Karpas-422 (cell line): ENCODE data around the gene CNOT11. TPM values are rescaled to one million over a fixed set of nuclear protein-coding genes. Genes with fewer than 3 reads are reported as not detected.
"Not testable (repeated sequence)": the region's sequence is repeated elsewhere in the genome, so short reads cannot be mapped to it uniquely, and the experiment has no call there.

Experiments
- DNase-seq: peaks from one replicate; pipeline ENCODE4 v3.0.0-alpha.2; 2015
- H2AFZ ChIP-seq: fragments of 200-600 bp; sonication (generic); 2 replicates; pipeline ENCODE4 v1.6.1; 2014; ENCODE audit warnings: antibody characterized with exemption, low read length, mixed read lengths
- H3K27ac ChIP-seq: fragments of 200-600 bp; sonication (generic); 2 replicates; pipeline ENCODE4 v1.5.1; 2014; ENCODE audit warnings: mild to moderate bottlenecking, low read length, moderate library complexity
- H3K27me3 ChIP-seq: fragments of 200-600 bp; sonication (generic); 2 replicates; pipeline ENCODE4 v1.6.1; 2014; ENCODE audit warnings: low read length, mixed read lengths
- H3K36me3 ChIP-seq: fragments of 200-600 bp; sonication (generic); 2 replicates; pipeline ENCODE4 v1.6.1; 2014; ENCODE audit warnings: low read length, mixed read lengths; ENCODE audit not compliant: insufficient read depth
- H3K4me1 ChIP-seq: fragments of 200-600 bp; sonication (generic); 2 replicates; pipeline ENCODE4 v1.6.1; 2014; ENCODE audit warnings: mild to moderate bottlenecking, low read length, mixed read lengths
- H3K4me2 ChIP-seq: fragments of 200-600 bp; sonication (generic); 2 replicates; pipeline ENCODE4 v1.6.1; 2014; ENCODE audit warnings: low read length, low read depth, mild to moderate bottlenecking; ENCODE audit not compliant: poor library complexity, severe bottlenecking
- H3K4me3 ChIP-seq: fragments of 200-600 bp; sonication (generic); 2 replicates; pipeline ENCODE4 v1.5.1; 2014; ENCODE audit warnings: mild to moderate bottlenecking, antibody characterized with exemption, low read length, mixed read lengths
- H3K79me2 ChIP-seq: fragments of 200-600 bp; sonication (generic); 2 replicates; pipeline ENCODE4 v1.6.1; 2014; ENCODE audit warnings: mild to moderate bottlenecking, low read length, mixed read lengths
- H3K9ac ChIP-seq: fragments of 200-600 bp; sonication (generic); 2 replicates; pipeline ENCODE4 v1.6.0; 2014; ENCODE audit warnings: low read length
- H3K9me2 ChIP-seq: fragments of 200-600 bp; sonication (generic), shearing (Covaris generic); replicated peaks from 2 replicates; pipeline ENCODE4 v1.6.0; 2014; ENCODE audit warnings: mild to moderate bottlenecking, low read length, moderate library complexity; ENCODE audit not compliant: insufficient read depth
- H3K9me3 ChIP-seq: fragments of 300-700, 200-600 bp; sonication (generic); 2 replicates; pipeline ENCODE4 v1.6.1; 2014; ENCODE audit warnings: low read length, mixed read lengths
- H4K20me1 ChIP-seq: fragments of 200-600 bp; sonication (generic); 2 replicates; pipeline ENCODE4 v1.6.1; 2014; ENCODE audit warnings: mild to moderate bottlenecking, antibody characterized with exemption, low read length, low read depth; ENCODE audit not compliant: insufficient read depth
- total RNA-seq: library from RNA; depleted of rRNA; stranded (reverse); fragments of >200 nt; shearing (Covaris generic); gene quantifications from 2 replicates; pipeline ENCODE4 v1.2.3, GENCODE V29; 2014; ENCODE audit warnings: low replicate concordance; rRNA removed

The CNOT11 gene
- total RNA-seq: 39.5 and 78.2 TPM in 2 replicates

DNA sequence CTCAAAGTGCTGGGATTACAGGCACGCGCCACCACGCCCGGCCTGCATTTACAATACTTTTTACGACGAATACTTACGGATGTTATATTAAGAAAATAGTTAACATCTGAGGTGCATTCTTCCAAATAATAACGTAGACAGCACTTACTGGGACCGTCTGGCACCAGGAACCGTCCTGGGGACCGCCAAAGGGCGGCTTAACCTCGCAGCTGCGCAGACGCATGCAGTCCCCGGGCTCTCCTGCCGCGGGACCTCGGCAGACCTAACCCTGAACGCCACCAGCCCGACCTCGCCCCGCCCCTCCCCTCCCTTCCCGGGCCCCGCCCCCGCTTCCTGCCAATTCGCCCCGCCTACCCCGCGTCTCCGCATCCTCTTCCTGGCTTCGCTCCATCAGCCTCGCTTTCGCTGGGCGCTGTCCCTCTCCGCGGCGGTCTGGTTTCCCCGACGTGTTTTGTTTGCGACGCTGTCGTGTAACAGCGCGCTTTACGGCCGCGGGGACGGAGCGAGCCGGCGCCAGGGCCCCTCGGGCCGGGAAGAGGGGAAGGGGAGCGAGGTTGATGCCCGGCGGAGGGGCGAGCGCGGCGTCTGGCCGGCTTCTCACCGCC, at the start of gene CNOT11:
Gene CNOT11, plus strand, starts transcription at position 479 of the 605 bp plus-strand sequence. Its CDS starts 79 bp downstream, at position 558.
- peaks cover 40% of the 10 kb centered on the region for H3K79me2 ChIP-seq
- DNase-seq: peak; percentile 100
- H3K36me3 ChIP-seq: no peaks in the 10 kb centered on the region
- no peaks in the 10 kb centered on the region for H3K9me2 ChIP-seq
- peak within 1 kb of the TSS; percentile 82 for H3K4me3 ChIP-seq
- peak within 1 kb of the TSS; percentile 99 for H3K4me2 ChIP-seq
- peaks cover 19% of the 10 kb centered on the region for H3K4me1 ChIP-seq
- H3K9me3 ChIP-seq: no peaks in the 10 kb centered on the region
- peaks cover 19% of the 10 kb centered on the region; the same call in 1 of the 2 replicates for H4K20me1 ChIP-seq
- peak within 1 kb of the TSS; percentile 99 for H3K9ac ChIP-seq
- no peaks in the 10 kb centered on the region for H3K27me3 ChIP-seq
- peak within 1 kb of the TSS; percentile 67 for H3K27ac ChIP-seq
- H2AFZ ChIP-seq: peak within 1 kb of the TSS; percentile 99

DNA sequence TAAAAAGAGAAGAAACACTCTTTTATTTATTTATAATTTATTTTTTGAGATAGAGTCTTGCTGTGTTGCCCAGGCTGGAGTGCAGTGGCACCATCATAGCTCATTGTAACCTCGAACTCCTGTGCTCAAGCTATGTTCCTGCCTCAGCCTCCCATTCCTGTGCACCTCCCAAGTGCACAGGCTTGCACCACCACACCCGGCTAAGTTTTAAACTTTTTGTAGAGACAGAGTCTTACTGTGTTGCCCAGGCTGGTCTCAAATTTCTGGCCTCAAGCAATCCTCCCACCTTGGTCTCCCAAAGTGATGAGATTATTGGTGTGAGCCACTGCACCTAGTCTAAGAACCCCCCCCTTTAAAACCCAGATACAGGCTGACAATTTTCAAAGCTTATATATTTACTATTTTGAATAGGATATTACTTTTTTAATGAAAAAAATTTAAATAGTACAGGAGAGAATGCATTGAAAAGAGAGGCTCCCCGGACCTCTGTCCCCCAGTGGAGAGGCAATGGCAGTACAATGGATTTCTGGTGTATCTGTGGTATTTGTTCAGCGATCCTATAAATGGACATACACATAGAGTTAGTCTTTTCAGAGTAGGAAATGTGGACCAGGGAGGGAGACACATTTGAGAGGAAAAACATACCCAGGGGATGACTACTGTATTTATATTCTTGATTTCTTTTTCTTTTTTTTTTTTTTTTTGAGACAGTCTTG, 48.1 kb upstream of the CNOT11 start:
- Histone ChIP-seq H3K27ac (no peak overlapping the region), H4K20me1 (no peaks in the 10 kb centered on the region), H3K36me3 (no peaks in the 10 kb centered on the region), H3K4me1 (no peaks in the 10 kb centered on the region), H3K79me2 (no peaks in the 10 kb centered on the region), H3K4me3 (no peak overlapping the region), H2AFZ (no peak overlapping the region), H3K9me2 (no peaks in the 10 kb centered on the region), H3K9ac (no peak overlapping the region), H3K27me3 (no peaks in the 10 kb centered on the region), H3K9me3 (no peaks in the 10 kb centered on the region), H3K4me2 (no peak overlapping the region)
- no peak for DNase-seq

DNA sequence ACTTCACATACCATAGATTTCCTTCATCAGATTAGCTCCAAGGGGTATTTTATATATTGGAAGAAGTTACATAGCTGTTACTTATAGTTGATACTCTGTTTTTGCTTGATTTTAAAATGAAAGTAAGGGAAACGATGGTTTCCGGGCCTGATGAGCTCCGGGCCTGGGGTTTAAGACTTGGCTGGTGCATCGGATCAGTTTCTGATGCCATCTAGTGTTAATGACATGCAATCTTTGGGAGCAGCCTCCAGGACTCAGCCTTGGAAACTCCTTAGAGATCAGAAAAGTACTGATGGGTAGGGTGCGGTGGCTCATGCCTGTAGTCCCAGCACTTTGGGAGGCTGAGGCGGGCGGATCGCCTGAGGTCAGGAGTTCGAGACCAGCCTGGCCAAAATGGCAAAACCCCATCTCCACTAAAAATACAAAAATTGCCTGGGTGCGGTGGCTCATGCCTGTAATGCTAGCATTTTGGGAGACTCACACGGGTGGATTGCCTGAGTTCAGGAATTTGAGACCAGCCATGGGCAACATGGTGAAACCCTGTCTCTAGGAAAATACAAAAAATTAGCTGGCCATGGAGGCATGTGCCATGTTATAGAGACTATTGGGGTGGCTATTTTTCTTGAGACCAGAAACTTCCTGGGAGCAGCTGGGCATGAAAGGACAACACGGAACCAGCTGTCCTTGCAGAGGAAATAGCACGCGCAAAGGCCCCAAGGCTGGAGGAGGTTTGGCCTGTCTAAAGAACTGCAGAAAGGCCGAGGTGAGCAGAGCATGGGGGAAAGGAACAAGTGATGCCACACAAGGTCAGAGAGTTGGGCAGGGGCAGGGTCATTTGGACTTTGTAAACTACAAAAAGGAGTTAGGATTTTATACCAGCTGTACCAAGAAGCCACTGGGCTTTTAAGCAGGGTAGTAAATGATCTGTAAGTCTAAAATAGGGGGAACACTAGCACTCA, 46.9 kb upstream of the CNOT11 start:
- Histone ChIP-seq H3K9ac (no peak overlapping the region), H3K4me3 (no peak overlapping the region), H2AFZ (no peak overlapping the region), H3K9me2 (no peaks in the 10 kb centered on the region), H3K79me2 (no peaks in the 10 kb centered on the region), H3K27ac (no peak overlapping the region), H4K20me1 (no peaks in the 10 kb centered on the region), H3K36me3 (no peaks in the 10 kb centered on the region), H3K27me3 (no peaks in the 10 kb centered on the region), H3K4me1 (no peaks in the 10 kb centered on the region), H3K4me2 (peak overlapping the region; percentile 39), H3K9me3 (no peaks in the 10 kb centered on the region)
- peak; percentile 56 for DNase-seq

DNA sequence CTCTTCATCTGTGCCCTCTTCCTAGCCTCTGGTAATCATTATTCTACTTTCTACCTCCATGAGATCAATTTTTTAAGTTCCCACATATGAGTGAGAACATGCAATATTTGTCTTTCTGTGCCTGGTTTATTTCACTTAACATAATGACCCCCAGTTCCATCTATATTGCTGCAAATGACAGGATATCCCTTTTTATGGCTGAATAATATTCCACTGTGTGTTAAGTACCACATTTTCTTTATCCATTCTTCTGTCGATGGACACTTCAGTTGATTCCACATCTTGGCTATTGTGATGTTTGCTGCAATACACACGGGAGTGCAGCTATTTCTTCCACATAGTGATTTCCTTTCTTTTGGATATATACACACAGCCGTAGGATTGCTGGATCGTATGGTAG, 43.9 kb upstream of the CNOT11 start:
- H3K9ac ChIP-seq: no peak overlapping the region
- no peak overlapping the region for H3K4me3 ChIP-seq
- H3K9me3 ChIP-seq: no peaks in the 10 kb centered on the region
- no peaks in the 10 kb centered on the region for H4K20me1 ChIP-seq
- no peak overlapping the region for H3K27ac ChIP-seq
- H3K79me2 ChIP-seq: no peaks in the 10 kb centered on the region
- DNase-seq: no peak
- H2AFZ ChIP-seq: no peak overlapping the region
- H3K4me2 ChIP-seq: no peak overlapping the region
- no peaks in the 10 kb centered on the region for H3K36me3 ChIP-seq
- no peaks in the 10 kb centered on the region for H3K4me1 ChIP-seq
- no peaks in the 10 kb centered on the region for H3K27me3 ChIP-seq
- no peaks in the 10 kb centered on the region for H3K9me2 ChIP-seq

DNA sequence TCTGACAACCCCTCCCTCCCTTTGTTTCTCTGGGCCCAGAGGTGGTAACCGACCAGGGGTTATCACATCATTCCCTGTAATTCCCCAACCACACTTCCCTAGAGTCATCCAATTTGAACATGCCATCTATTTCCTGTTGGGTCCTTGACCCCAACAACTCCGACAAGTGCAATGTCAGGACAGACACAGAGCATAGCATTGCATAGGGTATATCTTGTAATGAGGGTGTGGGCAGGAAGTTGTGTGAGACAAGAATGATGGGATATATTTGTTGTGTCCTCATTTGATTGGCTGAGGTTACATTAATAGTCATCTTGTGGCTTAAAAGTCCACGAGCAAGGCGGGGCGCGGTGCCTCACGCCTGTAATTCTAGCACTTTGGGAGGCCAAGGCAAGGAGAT, 33.4 kb upstream of the CNOT11 start:
- Histone ChIP-seq H3K9ac (no peak overlapping the region), H3K4me3 (no peak overlapping the region), H3K4me1 (peaks cover 9% of the 10 kb centered on the region), H3K9me2 (no peaks in the 10 kb centered on the region), H3K4me2 (no peak overlapping the region), H4K20me1 (no peaks in the 10 kb centered on the region), H3K79me2 (no peaks in the 10 kb centered on the region), H3K36me3 (no peaks in the 10 kb centered on the region), H3K9me3 (no peaks in the 10 kb centered on the region), H3K27ac (no peak overlapping the region), H2AFZ (no peak overlapping the region), H3K27me3 (no peaks in the 10 kb centered on the region)
- no peak for DNase-seq

DNA sequence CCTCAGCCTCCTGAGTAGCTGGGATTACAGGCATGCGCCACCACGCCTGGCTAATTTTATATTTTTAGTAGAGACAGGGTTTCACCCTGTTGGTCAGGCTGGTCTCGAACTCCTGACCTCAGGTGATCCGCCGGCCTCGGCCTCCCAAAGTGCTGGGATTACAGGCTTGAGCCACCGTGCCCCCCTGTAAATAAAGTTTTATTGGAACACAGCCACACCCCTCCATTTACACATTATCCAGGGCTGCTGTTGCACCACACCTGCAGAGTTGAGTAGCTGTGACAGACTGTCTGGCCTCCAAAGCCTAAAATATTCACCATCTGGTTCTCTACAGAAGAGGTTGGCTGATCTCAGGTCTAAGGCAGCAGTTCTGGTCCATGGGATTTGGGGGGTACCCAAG, 32.6 kb upstream of the CNOT11 start:
- not testable (repeated sequence) for H4K20me1 ChIP-seq, DNase-seq, H3K4me1 ChIP-seq, H3K27ac ChIP-seq, H3K4me2 ChIP-seq, H3K9me3 ChIP-seq, H3K9ac ChIP-seq, H3K27me3 ChIP-seq, H3K4me3 ChIP-seq, H3K79me2 ChIP-seq, H3K9me2 ChIP-seq, H2AFZ ChIP-seq, H3K36me3 ChIP-seq

DNA sequence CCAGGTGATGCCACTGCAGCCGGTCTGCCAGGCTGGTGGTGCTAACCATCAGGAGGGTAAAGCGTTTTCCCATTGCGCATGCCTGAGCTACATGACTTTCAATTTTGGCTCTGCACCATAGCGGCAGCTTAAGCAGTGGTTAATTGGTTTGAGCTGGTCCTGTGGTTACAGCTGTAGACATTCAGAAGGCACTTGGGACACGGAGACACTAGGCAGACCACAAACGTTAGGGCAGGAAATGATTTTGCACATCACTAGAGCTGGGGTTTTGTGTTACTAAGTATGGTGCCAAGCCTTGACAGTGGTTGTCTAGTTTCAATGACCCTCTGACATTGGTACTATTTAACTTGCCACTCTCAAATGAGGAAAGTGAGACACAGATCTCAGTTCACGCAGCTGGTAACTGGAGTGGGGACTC, 28.9 kb upstream of the CNOT11 start:
- Histone ChIP-seq H3K9me3 (no peaks in the 10 kb centered on the region), H3K27ac (no peak overlapping the region), H3K4me2 (no peak overlapping the region), H3K27me3 (no peaks in the 10 kb centered on the region), H3K36me3 (no peaks in the 10 kb centered on the region), H3K9ac (no peak overlapping the region), H3K9me2 (no peaks in the 10 kb centered on the region), H4K20me1 (no peaks in the 10 kb centered on the region), H3K4me1 (peaks cover 9% of the 10 kb centered on the region), H2AFZ (no peak overlapping the region), H3K79me2 (no peaks in the 10 kb centered on the region), H3K4me3 (no peak overlapping the region)
- DNase-seq: peak; percentile 50

DNA sequence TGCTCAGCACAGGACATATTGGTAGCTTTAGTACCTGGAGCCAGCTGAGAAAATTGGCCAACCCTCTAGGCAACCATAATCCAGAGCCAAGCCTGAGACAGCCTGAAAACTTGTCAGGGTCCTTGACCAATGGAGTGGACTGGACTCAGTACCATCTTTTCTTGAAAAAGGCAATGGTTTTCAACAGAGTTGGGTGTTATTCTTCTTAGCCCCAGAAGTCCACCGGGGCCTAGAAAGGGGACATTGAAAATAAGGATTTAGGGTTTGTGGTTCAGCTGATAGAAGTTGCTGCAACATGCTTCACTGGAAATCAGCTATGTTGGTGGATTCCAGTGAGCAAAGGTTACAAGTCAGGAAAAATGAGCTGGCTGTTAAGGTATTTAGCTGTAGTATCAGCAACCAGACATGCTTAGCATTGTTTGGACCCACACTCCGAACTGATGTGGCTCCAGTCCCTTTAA, 22.1 kb upstream of the CNOT11 start:
- no peaks in the 10 kb centered on the region for H3K9me2 ChIP-seq
- no peaks in the 10 kb centered on the region for H3K79me2 ChIP-seq
- H2AFZ ChIP-seq: no peak overlapping the region
- no peaks in the 10 kb centered on the region for H3K9me3 ChIP-seq
- no peaks in the 10 kb centered on the region for H4K20me1 ChIP-seq
- H3K4me2 ChIP-seq: no peak overlapping the region
- H3K4me1 ChIP-seq: no peaks in the 10 kb centered on the region
- no peak overlapping the region for H3K9ac ChIP-seq
- no peak overlapping the region for H3K4me3 ChIP-seq
- H3K36me3 ChIP-seq: no peaks in the 10 kb centered on the region
- H3K27me3 ChIP-seq: no peaks in the 10 kb centered on the region
- no peak for DNase-seq
- H3K27ac ChIP-seq: no peak overlapping the region
